Measurements from ENCODE around the gene AIRE.

Gene AIRE

DNA sequence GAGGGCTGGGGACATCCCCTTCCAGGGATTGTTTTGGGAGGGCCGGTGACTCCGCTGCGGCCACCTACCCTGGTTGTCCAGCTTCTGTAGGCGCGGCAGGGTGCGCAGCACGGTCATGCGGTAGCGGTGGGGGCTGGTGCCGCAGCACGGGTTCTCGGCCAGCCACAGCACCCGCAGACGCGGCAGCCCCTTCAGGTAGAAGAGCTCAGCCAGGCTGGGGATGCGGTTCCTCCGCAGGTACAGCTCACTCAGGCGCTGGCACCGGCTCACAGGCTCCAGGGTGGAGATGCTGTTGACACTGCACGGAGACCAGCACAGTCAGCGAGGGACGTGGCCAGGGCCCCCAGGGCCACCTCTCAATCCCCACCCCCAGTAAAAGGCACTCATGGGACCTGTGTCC, 47.3 kb downstream of the AIRE start:
- Histone ChIP-seq H2AFZ (no peak overlapping the region), H3K4me1 (no peaks in the 10 kb centered on the region), H3K9me3 (ENCODE audit: control insufficient read depth, low read length) (no peaks in the 10 kb centered on the region), H3K9ac (no peak overlapping the region), H3K79me2 (no peaks in the 10 kb centered on the region), H3K27me3 (ENCODE audit: control insufficient read depth, insufficient read depth, low read length) (no peaks in the 10 kb centered on the region), H3K27ac (no peak overlapping the region), H3K4me3 (ENCODE audit: low read depth, low read length) (no peak overlapping the region), H3K4me2 (ENCODE audit: low read length) (no peak overlapping the region), H3K36me3 (ENCODE audit: control insufficient read depth, insufficient read depth, low read length) (no peaks in the 10 kb centered on the region)
- TF ChIP-seq, protein P1, sequence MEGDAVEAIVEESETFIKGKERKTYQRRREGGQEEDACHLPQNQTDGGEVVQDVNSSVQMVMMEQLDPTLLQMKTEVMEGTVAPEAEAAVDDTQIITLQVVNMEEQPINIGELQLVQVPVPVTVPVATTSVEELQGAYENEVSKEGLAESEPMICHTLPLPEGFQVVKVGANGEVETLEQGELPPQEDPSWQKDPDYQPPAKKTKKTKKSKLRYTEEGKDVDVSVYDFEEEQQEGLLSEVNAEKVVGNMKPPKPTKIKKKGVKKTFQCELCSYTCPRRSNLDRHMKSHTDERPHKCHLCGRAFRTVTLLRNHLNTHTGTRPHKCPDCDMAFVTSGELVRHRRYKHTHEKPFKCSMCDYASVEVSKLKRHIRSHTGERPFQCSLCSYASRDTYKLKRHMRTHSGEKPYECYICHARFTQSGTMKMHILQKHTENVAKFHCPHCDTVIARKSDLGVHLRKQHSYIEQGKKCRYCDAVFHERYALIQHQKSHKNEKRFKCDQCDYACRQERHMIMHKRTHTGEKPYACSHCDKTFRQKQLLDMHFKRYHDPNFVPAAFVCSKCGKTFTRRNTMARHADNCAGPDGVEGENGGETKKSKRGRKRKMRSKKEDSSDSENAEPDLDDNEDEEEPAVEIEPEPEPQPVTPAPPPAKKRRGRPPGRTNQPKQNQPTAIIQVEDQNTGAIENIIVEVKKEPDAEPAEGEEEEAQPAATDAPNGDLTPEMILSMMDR (IDR thresholded peaks at IDR 0.05) = no peak

DNA sequence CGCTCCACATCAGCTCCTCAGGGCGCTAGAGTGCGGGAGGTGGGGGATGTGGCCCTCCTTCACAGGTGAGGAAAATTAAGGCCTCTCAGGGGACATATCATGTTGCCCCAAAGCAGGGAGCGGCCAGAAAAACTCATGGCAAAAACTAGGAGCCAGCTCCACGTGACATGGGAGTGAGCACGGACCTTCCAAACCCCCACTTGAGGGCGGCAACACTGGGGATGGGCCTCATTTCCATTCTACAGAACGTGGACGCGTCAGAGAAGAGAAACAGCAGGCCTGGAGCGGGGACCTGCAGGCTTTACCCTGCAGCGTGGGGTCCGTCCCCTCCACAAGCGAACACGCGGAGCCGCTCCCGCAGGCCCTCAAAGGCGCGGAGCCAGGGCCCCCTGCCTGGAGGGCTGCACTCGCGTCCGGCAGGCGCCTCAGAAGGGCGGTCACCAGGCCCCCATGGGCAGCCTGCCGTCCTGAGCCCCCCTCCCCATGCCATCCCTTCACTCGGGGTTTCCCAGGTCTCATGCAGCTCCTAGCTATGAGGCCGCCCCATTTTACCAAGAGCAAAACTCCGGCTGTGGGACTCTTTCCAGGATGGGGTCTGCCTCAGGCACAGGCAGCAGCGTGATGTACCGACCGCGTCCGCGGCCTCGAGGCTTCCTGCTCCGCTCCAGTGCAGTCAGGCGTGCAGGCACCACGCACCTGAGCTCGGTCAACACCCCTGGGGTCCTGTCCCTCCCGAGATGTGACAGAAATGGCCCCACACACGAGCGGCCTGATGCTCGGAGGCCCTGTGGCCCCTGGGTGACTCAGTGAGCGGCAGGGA, 48.0 kb downstream of the AIRE start:
- no peak overlapping the region for H3K9ac ChIP-seq
- H3K36me3 ChIP-seq (ENCODE audit: control insufficient read depth, insufficient read depth, low read length) = no peaks in the 10 kb centered on the region
- TF ChIP-seq, protein P1 (IDR thresholded peaks at IDR 0.05) = no peak
- H3K27ac ChIP-seq = no peak overlapping the region
- no peak overlapping the region for H2AFZ ChIP-seq
- no peaks in the 10 kb centered on the region for H3K4me1 ChIP-seq
- H3K4me3 ChIP-seq (ENCODE audit: low read depth, low read length) = no peak overlapping the region
- no peaks in the 10 kb centered on the region for H3K27me3 ChIP-seq (ENCODE audit: control insufficient read depth, insufficient read depth, low read length)
- no peak overlapping the region for H3K4me2 ChIP-seq (ENCODE audit: low read length)
- H3K9me3 ChIP-seq (ENCODE audit: control insufficient read depth, low read length) = no peaks in the 10 kb centered on the region
- H3K79me2 ChIP-seq = no peaks in the 10 kb centered on the region

DNA sequence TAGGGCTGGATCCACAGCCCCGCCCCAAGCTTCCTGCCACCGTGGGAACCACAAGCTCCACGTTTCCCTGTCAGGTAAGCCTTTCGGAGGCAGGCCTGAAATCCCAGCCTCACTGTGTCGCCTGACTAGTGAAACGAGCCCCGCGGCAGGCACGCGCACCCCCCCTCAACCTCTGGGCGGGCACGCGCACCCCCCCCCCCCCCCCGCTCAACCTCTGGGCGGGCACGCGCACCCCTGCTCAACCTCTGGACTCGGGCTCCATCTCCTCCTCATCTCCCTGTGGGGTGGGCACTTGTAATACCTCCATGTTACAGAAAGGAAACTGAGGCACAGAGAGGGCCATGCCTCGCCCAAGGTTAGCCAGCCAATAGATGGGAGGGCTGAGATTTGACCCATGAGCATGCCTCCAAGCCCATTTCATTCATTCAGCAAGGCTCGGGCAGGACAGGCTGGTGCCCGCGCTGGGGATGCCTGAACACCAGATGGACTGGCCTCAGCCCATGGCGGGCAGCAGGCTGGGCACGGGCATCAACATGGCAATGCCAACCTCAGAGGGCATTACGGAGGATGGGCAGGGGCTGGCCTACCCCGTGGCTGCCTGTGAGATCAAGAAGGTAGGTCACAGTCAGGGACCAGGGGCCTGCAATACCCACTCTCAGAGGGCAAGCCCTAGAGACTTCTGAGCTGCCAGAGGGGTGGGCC, 48.8 kb downstream of the AIRE start:
- Histone ChIP-seq H3K79me2 (no peaks in the 10 kb centered on the region), H3K4me1 (no peaks in the 10 kb centered on the region), H3K27me3 (ENCODE audit: control insufficient read depth, insufficient read depth, low read length) (no peaks in the 10 kb centered on the region), H2AFZ (no peak overlapping the region), H3K27ac (no peak overlapping the region), H3K4me2 (ENCODE audit: low read length) (no peak overlapping the region), H3K9me3 (ENCODE audit: control insufficient read depth, low read length) (no peaks in the 10 kb centered on the region), H3K36me3 (ENCODE audit: control insufficient read depth, insufficient read depth, low read length) (no peaks in the 10 kb centered on the region), H3K9ac (no peak overlapping the region), H3K4me3 (ENCODE audit: low read depth, low read length) (no peak overlapping the region)
- TF ChIP-seq, protein P1 (IDR thresholded peaks at IDR 0.05) = no peak

DNA sequence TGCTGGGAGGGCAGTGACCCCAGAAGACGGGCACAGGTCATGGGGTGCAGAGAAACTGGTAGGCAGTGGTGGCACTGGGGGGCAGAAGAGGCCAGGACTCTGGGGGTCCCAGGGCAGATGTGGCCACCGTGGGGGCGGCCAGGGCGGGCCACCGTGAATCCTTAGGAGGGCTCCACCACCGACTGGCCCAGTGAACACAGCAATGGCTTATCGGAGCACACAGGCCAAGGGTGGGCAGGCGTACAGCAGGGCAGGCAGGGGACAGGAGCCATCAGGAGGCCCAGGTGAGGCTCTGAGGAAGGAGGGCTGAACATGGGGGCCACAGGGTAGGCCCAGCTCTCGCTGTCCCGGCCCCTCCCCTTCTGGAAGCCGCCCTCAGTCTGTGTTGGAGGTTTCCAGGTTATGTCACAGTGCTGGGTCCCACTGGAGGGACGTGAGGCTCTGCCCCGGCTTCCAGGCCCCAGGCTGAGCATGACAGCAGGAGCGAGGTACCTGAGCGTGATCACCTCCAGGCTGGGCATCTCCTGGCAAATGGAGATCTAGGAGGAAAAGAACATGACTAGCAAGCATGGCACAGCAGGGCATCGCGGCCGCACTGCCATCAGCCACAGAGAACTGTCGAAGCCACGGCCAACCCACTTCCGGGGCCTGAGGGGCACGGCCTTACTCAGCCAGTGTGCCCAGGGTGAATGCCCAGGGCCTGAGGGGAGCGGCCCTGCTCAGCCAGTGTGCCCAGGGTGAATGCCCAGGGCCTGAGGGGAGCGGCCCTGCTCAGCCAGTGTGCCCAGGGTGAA, 49.8 kb downstream of the AIRE start:
- TF ChIP-seq, protein P1 (IDR thresholded peaks at IDR 0.05) = no peak
- Histone ChIP-seq H3K9ac (no peak overlapping the region), H3K4me3 (ENCODE audit: low read depth, low read length) (no peak overlapping the region), H3K36me3 (ENCODE audit: control insufficient read depth, insufficient read depth, low read length) (no peaks in the 10 kb centered on the region), H3K27ac (no peak overlapping the region), H3K4me2 (ENCODE audit: low read length) (no peak overlapping the region), H3K9me3 (ENCODE audit: control insufficient read depth, low read length) (no peaks in the 10 kb centered on the region), H2AFZ (no peak overlapping the region), H3K79me2 (no peaks in the 10 kb centered on the region), H3K27me3 (ENCODE audit: control insufficient read depth, insufficient read depth, low read length) (no peaks in the 10 kb centered on the region), H3K4me1 (peaks cover 4% of the 10 kb centered on the region)
